ENCODE data around the gene CALD1.

DNA sequence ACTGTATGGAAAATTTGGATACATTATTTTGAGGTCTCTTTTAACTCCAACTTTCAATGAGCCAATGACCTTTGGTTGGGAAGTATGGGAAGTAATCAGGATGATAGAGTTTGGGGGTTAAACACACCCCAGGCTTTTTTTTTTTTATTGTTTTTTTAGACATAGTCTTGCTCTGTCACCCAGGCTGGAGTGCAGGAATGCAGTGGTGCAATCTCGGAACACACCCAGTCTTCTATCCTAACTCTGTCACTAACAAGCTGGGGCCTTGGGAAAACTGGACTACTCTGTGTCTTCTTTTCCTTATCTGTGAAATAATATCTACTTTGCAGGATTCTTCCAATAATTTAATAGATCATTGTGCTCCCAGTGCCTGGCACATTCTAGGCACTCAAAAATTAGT, 169.3 kb downstream of the CALD1 start:
- TF ChIP-seq, protein P1, sequence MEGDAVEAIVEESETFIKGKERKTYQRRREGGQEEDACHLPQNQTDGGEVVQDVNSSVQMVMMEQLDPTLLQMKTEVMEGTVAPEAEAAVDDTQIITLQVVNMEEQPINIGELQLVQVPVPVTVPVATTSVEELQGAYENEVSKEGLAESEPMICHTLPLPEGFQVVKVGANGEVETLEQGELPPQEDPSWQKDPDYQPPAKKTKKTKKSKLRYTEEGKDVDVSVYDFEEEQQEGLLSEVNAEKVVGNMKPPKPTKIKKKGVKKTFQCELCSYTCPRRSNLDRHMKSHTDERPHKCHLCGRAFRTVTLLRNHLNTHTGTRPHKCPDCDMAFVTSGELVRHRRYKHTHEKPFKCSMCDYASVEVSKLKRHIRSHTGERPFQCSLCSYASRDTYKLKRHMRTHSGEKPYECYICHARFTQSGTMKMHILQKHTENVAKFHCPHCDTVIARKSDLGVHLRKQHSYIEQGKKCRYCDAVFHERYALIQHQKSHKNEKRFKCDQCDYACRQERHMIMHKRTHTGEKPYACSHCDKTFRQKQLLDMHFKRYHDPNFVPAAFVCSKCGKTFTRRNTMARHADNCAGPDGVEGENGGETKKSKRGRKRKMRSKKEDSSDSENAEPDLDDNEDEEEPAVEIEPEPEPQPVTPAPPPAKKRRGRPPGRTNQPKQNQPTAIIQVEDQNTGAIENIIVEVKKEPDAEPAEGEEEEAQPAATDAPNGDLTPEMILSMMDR (IDR thresholded peaks at IDR 0.05; ENCODE audit: insufficient read depth, low read length, poor library complexity, severe bottlenecking), result no peak
- TF ChIP-seq EZH2phosphoT487 (conservative IDR thresholded peaks at IDR 0.05; ENCODE audit: low read length), result no peak

All from SU-DHL-6 (cell line).